Thymus (tissue), 11 donors: Measurements from ENCODE around the gene PTPRT. TPM values are rescaled to one million over a fixed set of nuclear protein-coding genes. Genes with fewer than 3 reads are reported as not detected.

ENCODE experiments used
- DNase-seq, 9 donors: peaks; one replicate each; pipeline ENCODE4 v3.0.0-alpha.2; 2013; ENCODE audit warnings: low spot score in 9 of 9, low read depth in 6 of 9, missing footprints in 1 of 9
- H3K27ac ChIP-seq, 2 donors: one replicate each; pipeline ENCODE4 v1.5.1; 2013; ENCODE audit warnings: control low read depth in 1 of 2, low read depth in 1 of 2, low read length in 1 of 2, mild to moderate bottlenecking in 1 of 2, moderate library complexity in 1 of 2
- H3K27me3 ChIP-seq, 2 donors: one replicate each; pipeline ENCODE4 v1.5.1; 2013; ENCODE audit warnings: low read length in 1 of 2; ENCODE audit not compliant: control insufficient read depth in 2 of 2, insufficient read depth in 1 of 2
- H3K36me3 ChIP-seq, 2 donors: one replicate each; pipeline ENCODE4 v1.5.1; 2013; ENCODE audit warnings: low read length in 1 of 2, mild to moderate bottlenecking in 1 of 2, moderate library complexity in 1 of 2; ENCODE audit not compliant: control insufficient read depth in 2 of 2, insufficient read depth in 2 of 2
- H3K4me1 ChIP-seq, 2 donors: one replicate each; pipeline ENCODE4 v1.5.1; 2013; ENCODE audit warnings: low read length in 2 of 2; ENCODE audit not compliant: control insufficient read depth in 2 of 2, insufficient read depth in 2 of 2
- H3K4me3 ChIP-seq, 2 donors: one replicate each; pipeline ENCODE4 v1.5.1; 2013; ENCODE audit warnings: low read length in 2 of 2, control low read depth in 1 of 2, mild to moderate bottlenecking in 1 of 2
- H3K9me3 ChIP-seq, 2 donors: one replicate each; pipeline ENCODE4 v1.5.1; 2013; ENCODE audit warnings: low read length in 1 of 2, mild to moderate bottlenecking in 1 of 2; ENCODE audit not compliant: control insufficient read depth in 2 of 2, insufficient read depth in 1 of 2
- WGBS: extraction: QIAGEN DNeasy Blood & Tissue Kit; methylation state at CpG from one replicate; pipeline ENCODE4 v1.1.7; 2013; 5-methylcytosine and 5-hydroxymethylcytosine counted together
- polyA plus RNA-seq: library from polyadenylated mRNA; stranded (reverse); fragments of 200-250 nt; gene quantifications from one replicate; pipeline ENCODE4 v1.2.3, GENCODE V29; 2013
- total RNA-seq: library from RNA; stranded (reverse); fragments of 120-200 nt; gene quantifications from one replicate; pipeline ENCODE4 v1.2.4, GENCODE V29; 2013
- donor health status: healthy.

Gene PTPRT
- total and polyA plus RNA-seq, 2 donors = 2.4 to 4.5 TPM

- Histone ChIP-seq H3K4me1 (no peaks in the 10 kb centered on the region), H3K27ac (no peak overlapping the region), H3K36me3 (no peaks in the 10 kb centered on the region), H3K4me3 (no peak overlapping the region), H3K9me3 (no peaks in the 10 kb centered on the region), H3K27me3 (no peaks in the 10 kb centered on the region)
- WGBS = 94% methylated on average over 3 of the region's 3 CpGs
- DNase-seq = no peak
These were observed 999.6 kb downstream of the PTPRT start for GRCh38 chr20:42190084-42190483.

- no peak overlapping the region for H3K4me3 ChIP-seq
- no peaks in the 10 kb centered on the region for H3K9me3 ChIP-seq
- no peaks in the 10 kb centered on the region for H3K4me1 ChIP-seq
- WGBS = 71% methylated on average over 3 of the region's 3 CpGs
- no peaks in the 10 kb centered on the region for H3K27me3 ChIP-seq
- H3K36me3 ChIP-seq = no peaks in the 10 kb centered on the region
- H3K27ac ChIP-seq = no peak overlapping the region
- no peak for DNase-seq
These were observed 1003.4 kb downstream of the PTPRT start for GRCh38 chr20:42186337-42186736.

- 71% methylated on average over 4 of the region's 4 CpGs for WGBS
- no peaks in the 10 kb centered on the region for H3K27me3 ChIP-seq
These were observed 1006.6 kb downstream of the PTPRT start for GRCh38 chr20:42183147-42183546.

GRCh38 chr20:42181064-42181463, 1008.6 kb downstream of the PTPRT start:
- Histone ChIP-seq H3K27me3 (no peaks in the 10 kb centered on the region), H3K4me1 (no peaks in the 10 kb centered on the region), H3K9me3 (no peaks in the 10 kb centered on the region), H3K36me3 (no peaks in the 10 kb centered on the region), H3K27ac (no peak overlapping the region), H3K4me3 (no peak overlapping the region)
- no peak for DNase-seq

More at GRCh38 chr20:42183147-42183546, 1006.6 kb downstream of the PTPRT start:
- Histone ChIP-seq H3K9me3 (no peaks in the 10 kb centered on the region), H3K27ac (no peak overlapping the region), H3K4me3 (no peak overlapping the region), H3K36me3 (no peaks in the 10 kb centered on the region), H3K4me1 (no peaks in the 10 kb centered on the region)
- DNase-seq = no peak

GRCh38 chr20:42179768-42180167, 1009.9 kb downstream of the PTPRT start:
- no peak overlapping the region for H3K27ac ChIP-seq
- DNase-seq = no peak
- no peak overlapping the region for H3K4me3 ChIP-seq
- no peaks in the 10 kb centered on the region for H3K9me3 ChIP-seq
- no peaks in the 10 kb centered on the region for H3K36me3 ChIP-seq
- no peaks in the 10 kb centered on the region for H3K4me1 ChIP-seq
- H3K27me3 ChIP-seq = no peaks in the 10 kb centered on the region
- WGBS = 46% methylated on average over 4 of the region's 4 CpGs

DNA sequence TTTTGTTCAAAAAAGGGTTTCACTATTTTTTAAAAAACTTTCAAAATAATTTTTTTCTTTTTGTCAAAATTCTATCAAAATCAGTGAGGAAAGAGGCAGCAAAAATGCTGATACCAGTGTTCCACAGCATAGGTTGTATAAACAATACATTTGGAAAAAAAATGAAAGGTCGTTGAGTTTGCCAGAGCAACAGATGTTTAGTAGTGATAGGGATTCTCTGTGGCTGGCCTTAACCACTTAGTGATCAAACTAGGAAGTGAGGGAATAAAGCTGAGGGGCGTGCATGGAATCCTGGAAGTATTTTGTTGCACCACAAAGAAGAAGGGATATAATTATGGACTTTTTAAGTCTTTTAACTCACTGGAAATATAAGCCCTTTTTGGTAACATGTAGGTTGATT, 1016.3 kb downstream of the PTPRT start:
- Histone ChIP-seq H3K36me3 (no peaks in the 10 kb centered on the region), H3K4me1 (no peaks in the 10 kb centered on the region), H3K9me3 (no peaks in the 10 kb centered on the region), H3K27ac (no peak overlapping the region), H3K27me3 (no peaks in the 10 kb centered on the region), H3K4me3 (no peak overlapping the region)
- 2% methylated on average over 2 of the region's 2 CpGs for WGBS
- no peak for DNase-seq

DNA sequence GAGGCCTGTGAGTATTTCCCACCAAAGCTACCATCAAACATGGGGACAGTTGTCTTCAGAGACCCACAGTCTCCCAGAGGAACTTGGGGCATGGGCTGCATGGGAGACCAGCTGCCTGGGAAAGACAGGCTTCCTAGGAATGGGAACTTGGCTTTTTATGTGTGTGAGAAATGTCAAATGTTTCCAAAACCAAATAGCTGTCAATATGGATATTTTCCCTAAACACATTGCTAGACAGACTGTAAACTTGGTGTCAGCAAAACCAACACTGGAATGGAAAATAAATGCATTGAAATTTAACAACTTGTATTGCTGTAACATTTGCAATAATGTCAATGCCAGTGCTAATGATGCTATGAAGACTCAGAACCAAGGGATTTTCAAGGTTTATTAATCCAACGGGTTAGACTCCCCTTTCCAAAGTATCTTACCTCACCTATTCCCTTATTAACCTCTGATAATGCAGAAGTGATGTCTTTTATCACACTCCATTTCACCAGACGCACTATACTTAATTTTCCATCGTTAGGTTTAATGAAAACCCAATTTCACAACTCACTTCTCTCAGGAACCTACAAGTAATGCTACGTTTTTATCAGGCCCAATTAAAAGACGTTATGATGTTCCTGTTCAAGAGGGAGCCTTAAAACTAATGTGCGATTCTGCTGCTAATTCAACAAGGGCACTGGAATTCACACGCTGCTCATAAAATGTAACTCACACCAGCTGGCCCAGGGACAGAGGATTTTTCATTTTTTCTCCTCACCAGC, 1025.4 kb downstream of the PTPRT start:
- no peak overlapping the region for H3K27ac ChIP-seq
- 84% methylated on average over 7 of the region's 7 CpGs for WGBS
- no peaks in the 10 kb centered on the region for H3K27me3 ChIP-seq
- no peak overlapping the region for H3K4me3 ChIP-seq
- no peaks in the 10 kb centered on the region for H3K9me3 ChIP-seq
- no peaks in the 10 kb centered on the region for H3K36me3 ChIP-seq
- DNase-seq = no peak
- H3K4me1 ChIP-seq = no peaks in the 10 kb centered on the region

DNA sequence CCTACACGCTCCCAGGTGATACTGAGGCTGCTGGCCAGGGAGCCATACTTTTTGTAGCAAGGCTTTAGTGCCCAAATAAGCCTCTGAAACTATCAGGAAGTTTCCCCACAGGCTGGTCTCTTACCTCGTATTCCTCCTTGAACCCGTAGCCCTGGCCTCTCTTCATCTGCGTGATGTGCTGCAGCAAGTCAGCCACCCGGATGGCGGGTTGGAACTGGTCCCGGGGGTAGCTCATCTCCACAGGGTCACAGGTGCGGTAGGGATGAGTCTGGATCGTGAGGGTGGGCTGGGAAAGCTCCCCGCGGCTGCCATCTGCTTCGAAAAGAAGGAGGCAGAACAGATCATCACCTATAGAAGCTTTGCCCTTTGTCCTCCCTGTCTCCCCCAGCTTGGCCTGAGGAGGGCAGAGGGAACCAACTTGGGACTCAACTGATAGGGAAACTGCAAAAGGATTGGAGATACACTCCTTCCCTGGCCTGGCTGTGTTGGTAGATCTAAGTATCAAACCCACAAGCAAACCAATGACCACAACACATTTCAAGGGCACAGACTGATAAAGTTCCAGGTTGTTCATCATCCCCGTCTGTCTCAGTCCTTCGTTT, 1028.4 kb downstream of the PTPRT start:
- H3K4me3 ChIP-seq = no peak overlapping the region
- no peaks in the 10 kb centered on the region for H3K36me3 ChIP-seq
- no peaks in the 10 kb centered on the region for H3K4me1 ChIP-seq
- DNase-seq = no peak
- H3K9me3 ChIP-seq = no peaks in the 10 kb centered on the region
- no peak overlapping the region for H3K27ac ChIP-seq
- 89% methylated on average over 14 of the region's 14 CpGs for WGBS
- H3K27me3 ChIP-seq = no peaks in the 10 kb centered on the region

GRCh38 chr20:42159808-42160207, 1029.9 kb downstream of the PTPRT start:
- Histone ChIP-seq H3K9me3 (no peaks in the 10 kb centered on the region), H3K27me3 (no peaks in the 10 kb centered on the region), H3K27ac (no peak overlapping the region), H3K4me3 (no peak overlapping the region), H3K4me1 (no peaks in the 10 kb centered on the region), H3K36me3 (no peaks in the 10 kb centered on the region)
- no peak for DNase-seq
- 74% methylated on average over 3 of the region's 3 CpGs for WGBS
